Stimulated activated CD4-positive, alpha-beta T cell treated with anti-CD3 and anti-CD28 coated beads, Interleukin-12 subunit alpha, Interleukin-12 subunit beta, amount 100 ng/mL, for 24 hours (primary cell): ENCODE results near the gene MS4A5.
"Not testable (repeated sequence)": the region's sequence is repeated elsewhere in the genome, so short reads cannot be mapped to it uniquely, and the experiment has no call there.

Source experiments
- DNase-seq, 2 experiments: peaks; one replicate each; pipeline ENCODE4 v3.0.0-alpha.2; 2020; ENCODE audit warnings: low read depth in 2 of 2

MS4A5 gene

GRCh38 chr11:60429272-60429671, at the start of gene MS4A5:
Gene MS4A5, plus strand, starts transcription at chr11:60429572. Its CDS starts 103 bp downstream, at chr11:60429675.
- DNase-seq: no peak

- DNase-seq: no peak
These were observed 40.0 kb upstream of the MS4A5 start for GRCh38 chr11:60389279-60389910.

- DNase-seq: no peak
These were observed 39.0 kb upstream of the MS4A5 start for GRCh38 chr11:60390419-60390818.

GRCh38 chr11:60392361-60392760, 37.0 kb upstream of the MS4A5 start:
- no peak for DNase-seq

- no peak for DNase-seq
These were observed 36.4 kb upstream of the MS4A5 start for GRCh38 chr11:60393016-60393415.

- DNase-seq: no peak
These were observed 34.5 kb upstream of the MS4A5 start for GRCh38 chr11:60394666-60395380.

- no peak for DNase-seq
These were observed 33.0 kb upstream of the MS4A5 start, which contains the start of gene MS4A14 for GRCh38 chr11:60396382-60396781. Gene MS4A14, plus strand, starts transcription at chr11:60396459. Its CDS starts 120 bp downstream, at chr11:60396579.

- no peak for DNase-seq
These were observed 32.6 kb upstream of the MS4A5 start for GRCh38 chr11:60396799-60397198.

GRCh38 chr11:60420015-60420414, 9.4 kb upstream of the MS4A5 start:
- DNase-seq: no peak

- no peak for DNase-seq
These were observed 6.8 kb upstream of the MS4A5 start for GRCh38 chr11:60422609-60423008.

GRCh38 chr11:60428517-60428916, 855 bp upstream of the MS4A5 start:
- DNase-seq: no peak

- no peak for DNase-seq
These were observed 1.9 kb downstream of the MS4A5 start for GRCh38 chr11:60431251-60431650.

GRCh38 chr11:60433401-60433800, 4.0 kb downstream of the MS4A5 start:
- no peak for DNase-seq

GRCh38 chr11:60447070-60447469, 17.7 kb downstream of the MS4A5 start:
- DNase-seq: no peak

GRCh38 chr11:60447846-60448245, 18.5 kb downstream of the MS4A5 start:
- no peak for DNase-seq

GRCh38 chr11:60451185-60451584, 21.8 kb downstream of the MS4A5 start:
- not testable (repeated sequence) for DNase-seq

- DNase-seq: no peak
These were observed 24.8 kb downstream of the MS4A5 start for GRCh38 chr11:60454212-60454611.

- DNase-seq: no peak
These were observed 26.2 kb downstream of the MS4A5 start, which contains the start of gene MS4A1 for GRCh38 chr11:60455531-60456042. Gene MS4A1, plus strand, starts transcription at chr11:60455847. Its CDS starts 6,528 bp downstream, at chr11:60462375.

- no peak for DNase-seq
These were observed 28.2 kb downstream of the MS4A5 start for GRCh38 chr11:60457576-60457975.

- no peak for DNase-seq
These were observed 30.0 kb downstream of the MS4A5 start for GRCh38 chr11:60459345-60459744.

GRCh38 chr11:60468829-60469228, 39.5 kb downstream of the MS4A5 start:
- DNase-seq: no peak

GRCh38 chr11:60469723-60470122, 40.4 kb downstream of the MS4A5 start:
- no peak for DNase-seq

- DNase-seq: no peak
These were observed 47.7 kb downstream of the MS4A5 start for GRCh38 chr11:60477035-60477445.
